ENCODE measurements around the gene EYA2. TPM values are rescaled to one million over a fixed set of nuclear protein-coding genes. Genes with fewer than 3 reads are reported as not detected.

EYA2 gene
- total and polyA plus RNA-seq, 2 donors (not counting 1 experiment from before 2014, with no cell fraction given), result 1.1 to 2.8 TPM

GRCh38 chr20:47233333-47234188 is 338.9 kb downstream of the EYA2 start:
- H2AFZ ChIP-seq (ENCODE audit: insufficient read depth, low read depth, low read length, poor library complexity, severe bottlenecking), result no peak overlapping the region
- ChIA-PET CTCF (no interaction called here), POLR2A (no interaction called here)
- peaks cover 24% of the 10 kb centered on the region for H3K79me2 ChIP-seq (ENCODE audit: control insufficient read depth, insufficient read depth, low read length)
- no peaks in the 10 kb centered on the region for H3K4me1 ChIP-seq (ENCODE audit: control insufficient read depth in 2 of 2, insufficient read depth in 2 of 2, low read length in 2 of 2)
- H3K9me3 ChIP-seq (ENCODE audit: control extremely low read depth in 1 of 3, control insufficient read depth in 2 of 3, insufficient read depth in 1 of 3, low read length in 2 of 3), result no peaks in the 10 kb centered on the region
- intact Hi-C loops (cut with micrococcal nuclease), result no loop called here
- TF ChIP-seq EZH2 (IDR thresholded peaks at IDR 0.05; ENCODE audit: borderline replicate concordance, insufficient read depth, low read depth, low read length, poor library complexity, severe bottlenecking), result no peak
- TF ChIP-seq, protein P1, sequence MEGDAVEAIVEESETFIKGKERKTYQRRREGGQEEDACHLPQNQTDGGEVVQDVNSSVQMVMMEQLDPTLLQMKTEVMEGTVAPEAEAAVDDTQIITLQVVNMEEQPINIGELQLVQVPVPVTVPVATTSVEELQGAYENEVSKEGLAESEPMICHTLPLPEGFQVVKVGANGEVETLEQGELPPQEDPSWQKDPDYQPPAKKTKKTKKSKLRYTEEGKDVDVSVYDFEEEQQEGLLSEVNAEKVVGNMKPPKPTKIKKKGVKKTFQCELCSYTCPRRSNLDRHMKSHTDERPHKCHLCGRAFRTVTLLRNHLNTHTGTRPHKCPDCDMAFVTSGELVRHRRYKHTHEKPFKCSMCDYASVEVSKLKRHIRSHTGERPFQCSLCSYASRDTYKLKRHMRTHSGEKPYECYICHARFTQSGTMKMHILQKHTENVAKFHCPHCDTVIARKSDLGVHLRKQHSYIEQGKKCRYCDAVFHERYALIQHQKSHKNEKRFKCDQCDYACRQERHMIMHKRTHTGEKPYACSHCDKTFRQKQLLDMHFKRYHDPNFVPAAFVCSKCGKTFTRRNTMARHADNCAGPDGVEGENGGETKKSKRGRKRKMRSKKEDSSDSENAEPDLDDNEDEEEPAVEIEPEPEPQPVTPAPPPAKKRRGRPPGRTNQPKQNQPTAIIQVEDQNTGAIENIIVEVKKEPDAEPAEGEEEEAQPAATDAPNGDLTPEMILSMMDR (IDR thresholded peaks at IDR 0.05), result no peak
- ATAC-seq (ENCODE audit: low read depth) (no peak), DNase-seq (no peak)
- no peak overlapping the region for H3K4me2 ChIP-seq (replicated peaks; ENCODE audit: low read depth, low read length, poor library complexity, severe bottlenecking)
- H3K4me1 Mint-ChIP-seq, result no peaks in the 10 kb centered on the region
- H3K27ac ChIP-seq (ENCODE audit: low read length in 2 of 2), result no peak overlapping the region
- H3K27me3 Mint-ChIP-seq, result no peaks in the 10 kb centered on the region
- peaks cover 24 to 90% of the 10 kb centered on the region in 2 experiments for H3K36me3 ChIP-seq (replicated peaks in 1 of 2; ENCODE audit: control extremely low read depth in 1 of 2, control insufficient read depth in 1 of 2, extremely low read depth in 1 of 2, insufficient read depth in 2 of 2, low read length in 1 of 2)
- H3K27me3 ChIP-seq (replicated peaks in 1 of 4; ENCODE audit: control extremely low read depth in 1 of 4, control insufficient read depth in 3 of 4, insufficient read depth in 4 of 4, low read length in 3 of 4), result no peaks in the 10 kb centered on the region
- H3K27ac Mint-ChIP-seq, result no peak overlapping the region
- H3K4me3 Mint-ChIP-seq, result no peak overlapping the region
- no peak overlapping the region for H3K4me3 ChIP-seq (ENCODE audit: control extremely low read depth in 1 of 5, extremely low read depth in 1 of 5, insufficient read depth in 1 of 5, low read depth in 2 of 5, low read length in 4 of 5)
- 92% methylated on average over 3 of the region's 9 CpGs for WGBS (ENCODE audit: insufficient coverage)
- H3K9ac ChIP-seq (ENCODE audit: low read length), result no peak overlapping the region
- H4K20me1 ChIP-seq (ENCODE audit: control insufficient read depth, insufficient read depth, low read length, poor library complexity, severe bottlenecking), result peaks cover 6% of the 10 kb centered on the region
- H3K9me3 Mint-ChIP-seq (ENCODE audit: insufficient read depth), result no peaks in the 10 kb centered on the region

- H3K36me3 ChIP-seq (replicated peaks in 1 of 2; ENCODE audit: control extremely low read depth in 1 of 2, control insufficient read depth in 1 of 2, extremely low read depth in 1 of 2, insufficient read depth in 2 of 2, low read length in 1 of 2), result peaks cover 21 to 90% of the 10 kb centered on the region in 2 experiments
- POLR2A ChIA-PET, result no interaction called here
- ATAC-seq (ENCODE audit: low read depth), result no peak
Measured at GRCh38 chr20:47235111-47235510, 340.5 kb downstream of the EYA2 start.

More at GRCh38 chr20:47235111-47235510, 340.5 kb downstream of the EYA2 start:
- Mint-ChIP-seq H3K4me1 (no peaks in the 10 kb centered on the region), H3K27ac (no peak overlapping the region), H3K4me3 (no peak overlapping the region), H3K27me3 (no peaks in the 10 kb centered on the region), H3K9me3 (ENCODE audit: insufficient read depth) (no peaks in the 10 kb centered on the region)
- Histone ChIP-seq H3K27me3 (replicated peaks in 1 of 4; ENCODE audit: control extremely low read depth in 1 of 4, control insufficient read depth in 3 of 4, insufficient read depth in 4 of 4, low read length in 3 of 4) (no peaks in the 10 kb centered on the region), H4K20me1 (ENCODE audit: control insufficient read depth, insufficient read depth, low read length, poor library complexity, severe bottlenecking) (peaks cover 18% of the 10 kb centered on the region), H2AFZ (ENCODE audit: insufficient read depth, low read depth, low read length, poor library complexity, severe bottlenecking) (no peak overlapping the region), H3K79me2 (ENCODE audit: control insufficient read depth, insufficient read depth, low read length) (peaks cover 28% of the 10 kb centered on the region), H3K27ac (ENCODE audit: low read length in 2 of 2) (no peak overlapping the region), H3K4me2 (replicated peaks; ENCODE audit: low read depth, low read length, poor library complexity, severe bottlenecking) (no peak overlapping the region), H3K4me1 (ENCODE audit: control insufficient read depth in 2 of 2, insufficient read depth in 2 of 2, low read length in 2 of 2) (no peaks in the 10 kb centered on the region), H3K9me3 (ENCODE audit: control extremely low read depth in 1 of 3, control insufficient read depth in 2 of 3, insufficient read depth in 1 of 3, low read length in 2 of 3) (no peaks in the 10 kb centered on the region), H3K4me3 (ENCODE audit: control extremely low read depth in 1 of 5, extremely low read depth in 1 of 5, insufficient read depth in 1 of 5, low read depth in 2 of 5, low read length in 4 of 5) (no peak overlapping the region), H3K9ac (ENCODE audit: low read length) (no peak overlapping the region)
- WGBS (ENCODE audit: insufficient coverage), result 100% methylated on average over 5 of the region's 6 CpGs
- intact Hi-C loops (cut with micrococcal nuclease), result no loop called here
- DNase-seq, result no peak
- CTCF ChIA-PET, result no interaction called here
- TF ChIP-seq EZH2 (IDR thresholded peaks at IDR 0.05; ENCODE audit: borderline replicate concordance, insufficient read depth, low read depth, low read length, poor library complexity, severe bottlenecking), result no peak
- TF ChIP-seq, protein P1 (IDR thresholded peaks at IDR 0.05), result no peak

All from B cell (primary cell).